GM12878 (cell line): Measurements from ENCODE around the gene PRKAG2.

Experiments used
- ATF3 ChIP-seq: IDR thresholded peaks from 2 replicates; pipeline ENCODE4 v1.6.1; 2011; ENCODE audit warnings: low read depth, mild to moderate bottlenecking, low read length, moderate library complexity, borderline replicate concordance; ENCODE audit errors: extremely low read depth
- CREM ChIP-seq: IDR thresholded peaks from 2 replicates; pipeline ENCODE4 v1.6.1; 2014; ENCODE audit warnings: antibody characterized with exemption, low read depth
- EGR1 ChIP-seq, 2 experiments: IDR thresholded peaks; 1 replicate in 1 of 2; 2 replicates in 1 of 2; pipeline ENCODE4 v1.6.1; 2011 to 2012; ENCODE audit warnings: low read depth in 2 of 2, low read length in 2 of 2, borderline replicate concordance in 1 of 2, mild to moderate bottlenecking in 1 of 2, moderate library complexity in 1 of 2
- EP300 ChIP-seq, 2 experiments: fragments of 150-350 bp in 1 of 2; IDR thresholded peaks; 2 replicates each; pipeline ENCODE4 v1.6.1; 2011 to 2012; ENCODE audit warnings: low read depth in 2 of 2, low read length in 2 of 2, borderline replicate concordance in 1 of 2, improper control_type of control experiment in 1 of 2, inconsistent platforms in 1 of 2; ENCODE audit not compliant: control insufficient read depth in 1 of 2
- IRF3 ChIP-seq: fragments of 450-650 bp; IDR thresholded peaks from 2 replicates; pipeline ENCODE4 v1.6.1; 2014; ENCODE audit warnings: mild to moderate bottlenecking
- JUND ChIP-seq: IDR thresholded peaks from 2 replicates; pipeline ENCODE4 v1.6.1; 2012; ENCODE audit warnings: low read depth, mild to moderate bottlenecking, low read length, improper control_type of control experiment, moderate library complexity
- PAX5 ChIP-seq: IDR thresholded peaks from 2 replicates; pipeline ENCODE4 v1.6.1; 2011; ENCODE audit warnings: low read depth, low read length, borderline replicate concordance
- POLR2A ChIP-seq: IDR thresholded peaks from 2 replicates; pipeline ENCODE4 v1.6.1; 2011; ENCODE audit warnings: low read depth, mild to moderate bottlenecking, low read length
- POLR2AphosphoS2 ChIP-seq: IDR thresholded peaks from 2 replicates; pipeline ENCODE4 v1.6.1; 2011; ENCODE audit warnings: low read depth, mild to moderate bottlenecking, low read length, improper control_type of control experiment, moderate library complexity
- POLR2AphosphoS5 ChIP-seq: IDR thresholded peaks from 2 replicates; pipeline ENCODE4 v1.6.1; 2011; ENCODE audit warnings: mild to moderate bottlenecking, low read length, inconsistent platforms
- RAD51 ChIP-seq: fragments of 450-650 bp; IDR thresholded peaks from 2 replicates; pipeline ENCODE4 v1.6.1; 2016; ENCODE audit warnings: moderate library complexity, mild to moderate bottlenecking, inconsistent platforms
- SMAD1 ChIP-seq: fragments of 450-650 bp; IDR thresholded peaks from 2 replicates; pipeline ENCODE4 v1.6.1; 2018; ENCODE audit warnings: mild to moderate bottlenecking, low read depth; ENCODE audit not compliant: partially characterized antibody
- TF ChIP-seq, protein P1 (sequence below), 3 experiments: IDR thresholded peaks in 2 of 3; conservative IDR thresholded peaks in 1 of 3; 2 replicates each; pipeline ENCODE4 v1.5.1; 2011; ENCODE audit warnings: low read depth in 3 of 3, low read length in 3 of 3, mild to moderate bottlenecking in 3 of 3, control low read depth in 2 of 3, moderate library complexity in 2 of 3, inconsistent platforms in 1 of 3, mixed read lengths in 1 of 3; ENCODE audit not compliant: control insufficient read depth in 2 of 3, insufficient read depth in 1 of 3; ENCODE audit errors: extremely low read depth in 1 of 3
- TF ChIP-seq, protein P2 (sequence below): IDR thresholded peaks from 2 replicates; pipeline ENCODE4 v1.6.1; 2012; ENCODE audit warnings: mild to moderate bottlenecking, low read depth, low read length

DNA sequence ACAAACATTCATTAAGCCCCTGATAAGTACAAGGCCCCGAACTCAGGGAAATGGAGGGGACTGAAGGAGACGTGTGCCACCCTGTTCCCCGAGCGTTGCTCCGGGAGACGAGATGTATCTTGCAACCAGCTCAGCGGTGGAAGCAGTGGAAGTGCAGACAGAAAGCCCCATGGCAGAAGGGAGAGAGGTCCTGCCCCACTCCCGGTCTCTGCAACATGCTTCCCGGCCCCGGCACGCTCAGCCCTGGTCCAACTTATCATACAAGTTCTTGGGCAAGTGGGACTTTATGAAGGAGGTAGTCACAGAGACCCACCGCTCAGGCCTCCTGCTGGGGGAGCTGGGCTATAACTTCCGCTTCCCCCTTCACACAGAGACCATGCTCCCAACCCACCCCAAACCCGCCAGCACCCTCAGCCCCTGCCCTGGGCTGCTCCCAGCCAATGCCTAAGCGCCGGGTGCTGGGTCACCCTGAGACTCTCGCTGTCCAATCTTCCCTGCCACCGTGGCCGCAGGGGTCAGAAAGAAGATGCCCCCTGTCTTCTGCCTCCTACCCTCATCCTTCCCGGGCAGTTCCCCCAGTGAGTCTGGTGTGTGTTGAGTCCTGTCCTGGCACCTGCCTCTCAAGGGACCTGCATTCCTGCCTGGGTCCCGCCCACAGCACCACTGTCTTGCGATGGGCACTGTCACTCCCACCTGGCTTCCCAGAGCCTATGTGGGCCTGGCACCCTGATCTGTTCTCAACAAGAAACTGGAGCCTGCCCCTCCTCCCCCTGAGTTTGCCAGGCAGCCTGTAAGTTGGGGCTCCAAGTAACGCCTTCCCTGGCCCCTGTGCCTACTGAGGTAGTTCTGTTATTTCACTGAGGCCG is 157.7 kb downstream of the PRKAG2 start:
- no peak for TF ChIP-seq POLR2AphosphoS5
- TF ChIP-seq CREM: no peak
- no peak for TF ChIP-seq ATF3
- TF ChIP-seq EGR1 (IDR thresholded peaks at IDR 0.05; ENCODE audit: borderline replicate concordance in 1 of 2, low read depth in 2 of 2, low read length in 2 of 2): no peak
- no peak for TF ChIP-seq IRF3
- TF ChIP-seq, protein P1, sequence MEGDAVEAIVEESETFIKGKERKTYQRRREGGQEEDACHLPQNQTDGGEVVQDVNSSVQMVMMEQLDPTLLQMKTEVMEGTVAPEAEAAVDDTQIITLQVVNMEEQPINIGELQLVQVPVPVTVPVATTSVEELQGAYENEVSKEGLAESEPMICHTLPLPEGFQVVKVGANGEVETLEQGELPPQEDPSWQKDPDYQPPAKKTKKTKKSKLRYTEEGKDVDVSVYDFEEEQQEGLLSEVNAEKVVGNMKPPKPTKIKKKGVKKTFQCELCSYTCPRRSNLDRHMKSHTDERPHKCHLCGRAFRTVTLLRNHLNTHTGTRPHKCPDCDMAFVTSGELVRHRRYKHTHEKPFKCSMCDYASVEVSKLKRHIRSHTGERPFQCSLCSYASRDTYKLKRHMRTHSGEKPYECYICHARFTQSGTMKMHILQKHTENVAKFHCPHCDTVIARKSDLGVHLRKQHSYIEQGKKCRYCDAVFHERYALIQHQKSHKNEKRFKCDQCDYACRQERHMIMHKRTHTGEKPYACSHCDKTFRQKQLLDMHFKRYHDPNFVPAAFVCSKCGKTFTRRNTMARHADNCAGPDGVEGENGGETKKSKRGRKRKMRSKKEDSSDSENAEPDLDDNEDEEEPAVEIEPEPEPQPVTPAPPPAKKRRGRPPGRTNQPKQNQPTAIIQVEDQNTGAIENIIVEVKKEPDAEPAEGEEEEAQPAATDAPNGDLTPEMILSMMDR (IDR thresholded peaks at IDR 0.05 in 2 of 3, conservative IDR thresholded peaks at IDR 0.05 in 1 of 3; ENCODE audit: control insufficient read depth in 2 of 3, extremely low read depth in 1 of 3, insufficient read depth in 1 of 3, low read depth in 3 of 3, low read length in 3 of 3): no peak
- no peak for TF ChIP-seq EP300 (IDR thresholded peaks at IDR 0.05; ENCODE audit: borderline replicate concordance in 1 of 2, control insufficient read depth in 1 of 2, low read depth in 2 of 2, low read length in 2 of 2)
- TF ChIP-seq SMAD1: no peak
- no peak for TF ChIP-seq POLR2AphosphoS2
- no peak for TF ChIP-seq RAD51
- no peak for TF ChIP-seq POLR2A
- no peak for TF ChIP-seq JUND
- TF ChIP-seq, protein P2, sequence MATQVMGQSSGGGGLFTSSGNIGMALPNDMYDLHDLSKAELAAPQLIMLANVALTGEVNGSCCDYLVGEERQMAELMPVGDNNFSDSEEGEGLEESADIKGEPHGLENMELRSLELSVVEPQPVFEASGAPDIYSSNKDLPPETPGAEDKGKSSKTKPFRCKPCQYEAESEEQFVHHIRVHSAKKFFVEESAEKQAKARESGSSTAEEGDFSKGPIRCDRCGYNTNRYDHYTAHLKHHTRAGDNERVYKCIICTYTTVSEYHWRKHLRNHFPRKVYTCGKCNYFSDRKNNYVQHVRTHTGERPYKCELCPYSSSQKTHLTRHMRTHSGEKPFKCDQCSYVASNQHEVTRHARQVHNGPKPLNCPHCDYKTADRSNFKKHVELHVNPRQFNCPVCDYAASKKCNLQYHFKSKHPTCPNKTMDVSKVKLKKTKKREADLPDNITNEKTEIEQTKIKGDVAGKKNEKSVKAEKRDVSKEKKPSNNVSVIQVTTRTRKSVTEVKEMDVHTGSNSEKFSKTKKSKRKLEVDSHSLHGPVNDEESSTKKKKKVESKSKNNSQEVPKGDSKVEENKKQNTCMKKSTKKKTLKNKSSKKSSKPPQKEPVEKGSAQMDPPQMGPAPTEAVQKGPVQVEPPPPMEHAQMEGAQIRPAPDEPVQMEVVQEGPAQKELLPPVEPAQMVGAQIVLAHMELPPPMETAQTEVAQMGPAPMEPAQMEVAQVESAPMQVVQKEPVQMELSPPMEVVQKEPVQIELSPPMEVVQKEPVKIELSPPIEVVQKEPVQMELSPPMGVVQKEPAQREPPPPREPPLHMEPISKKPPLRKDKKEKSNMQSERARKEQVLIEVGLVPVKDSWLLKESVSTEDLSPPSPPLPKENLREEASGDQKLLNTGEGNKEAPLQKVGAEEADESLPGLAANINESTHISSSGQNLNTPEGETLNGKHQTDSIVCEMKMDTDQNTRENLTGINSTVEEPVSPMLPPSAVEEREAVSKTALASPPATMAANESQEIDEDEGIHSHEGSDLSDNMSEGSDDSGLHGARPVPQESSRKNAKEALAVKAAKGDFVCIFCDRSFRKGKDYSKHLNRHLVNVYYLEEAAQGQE: no peak
- TF ChIP-seq PAX5: no peak
